ENCODE data around the gene SLMAP. TPM values are rescaled to one million over a fixed set of nuclear protein-coding genes. Genes with fewer than 3 reads are reported as not detected.
A peak's percentile ranks its signal among the peaks of the same experiment; 100 is the strongest.

SLMAP gene
- total RNA-seq, 1 donor from 2014 or later = 43.2 TPM

DNA sequence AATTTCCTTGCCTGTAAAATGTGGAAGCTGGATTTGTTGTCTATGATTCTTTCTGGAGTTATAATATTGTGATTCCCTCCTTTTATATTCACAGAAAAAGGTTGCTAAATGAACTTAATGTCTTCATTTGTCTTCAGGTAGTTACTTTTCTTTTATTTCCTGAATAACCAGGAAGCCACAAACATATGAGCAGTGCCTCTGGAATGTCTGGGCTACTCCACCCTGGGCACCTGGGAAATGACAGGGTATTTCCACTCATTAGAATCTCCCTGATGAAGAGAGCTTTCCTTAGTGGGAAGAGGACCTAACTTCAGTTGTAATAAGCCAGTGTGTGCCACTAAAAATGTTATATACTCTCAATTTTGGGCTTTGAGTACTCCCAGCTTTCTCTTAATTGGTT, 3.8 kb upstream of the SLMAP start:
- peak; percentile 53 for DNase-seq

DNA sequence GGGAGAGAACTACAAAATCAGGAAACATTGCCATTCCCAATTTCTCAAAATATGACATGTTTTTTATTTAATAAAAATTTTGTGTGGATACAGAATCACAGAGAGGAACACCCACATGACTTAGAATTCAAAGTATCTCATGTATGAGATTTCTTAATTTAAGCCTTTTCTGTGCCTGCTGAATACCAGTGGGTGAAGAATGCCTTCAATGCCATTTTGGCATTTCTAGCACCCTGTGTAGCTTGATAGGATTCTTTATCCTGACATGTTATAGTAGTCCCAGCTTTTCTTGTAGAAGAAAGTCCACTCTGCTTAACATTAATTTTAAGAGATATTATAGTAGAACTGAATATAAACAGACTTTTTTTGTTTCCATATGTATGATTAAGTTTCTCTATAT, 3.1 kb upstream of the SLMAP start:
- DNase-seq = no peak

GRCh38 chr3:57755368-57755675, 787 bp upstream of the SLMAP start:
- peak; percentile 82 for DNase-seq

DNA sequence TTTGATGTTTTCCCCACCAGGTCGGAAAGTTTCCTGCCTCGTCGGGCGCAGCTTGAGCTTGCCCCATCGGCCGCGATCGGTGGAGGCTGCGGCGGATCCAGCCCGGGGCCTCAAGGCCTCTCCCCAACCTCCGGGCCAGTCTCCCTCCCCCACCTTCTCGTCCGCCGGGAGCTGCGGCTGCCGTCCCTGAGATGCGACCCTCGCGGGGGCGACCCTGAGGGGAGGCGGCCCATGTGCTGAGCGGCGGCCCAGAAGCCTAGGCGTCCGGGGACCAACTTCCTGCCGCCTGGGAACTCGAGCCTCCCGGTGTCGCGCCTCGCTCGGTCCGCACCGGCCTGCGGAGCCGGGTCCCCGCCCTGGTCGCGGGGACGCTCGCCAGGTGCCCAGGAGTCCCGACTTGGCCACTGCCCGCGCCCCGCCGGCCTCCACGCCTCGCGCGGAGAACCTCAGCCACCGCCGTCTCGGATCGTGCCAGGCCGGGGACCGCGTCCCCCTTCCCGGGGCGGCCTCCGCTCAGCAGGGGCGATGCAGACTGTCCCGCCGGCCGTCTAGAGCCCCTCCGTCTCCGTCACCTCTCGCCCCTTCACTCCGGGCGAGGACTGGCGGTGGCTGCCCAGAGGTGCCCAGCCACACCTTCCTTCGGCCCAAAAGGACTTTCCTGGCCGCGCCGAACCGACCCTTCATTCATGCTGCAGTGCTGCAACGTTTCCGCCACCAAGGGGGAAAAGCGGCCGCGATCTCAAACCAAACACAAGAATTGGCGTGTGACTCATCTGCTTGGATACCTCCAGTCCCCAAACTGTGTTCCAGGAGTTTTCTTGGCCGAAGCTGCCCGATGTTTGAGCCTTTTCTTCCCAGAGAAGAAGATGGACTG, 656 bp downstream of the SLMAP start:
- DNase-seq = peak; percentile 59

GRCh38 chr3:57757642-57758297, 1.7 kb downstream of the SLMAP start:
- DNase-seq = peak; percentile 39

DNA sequence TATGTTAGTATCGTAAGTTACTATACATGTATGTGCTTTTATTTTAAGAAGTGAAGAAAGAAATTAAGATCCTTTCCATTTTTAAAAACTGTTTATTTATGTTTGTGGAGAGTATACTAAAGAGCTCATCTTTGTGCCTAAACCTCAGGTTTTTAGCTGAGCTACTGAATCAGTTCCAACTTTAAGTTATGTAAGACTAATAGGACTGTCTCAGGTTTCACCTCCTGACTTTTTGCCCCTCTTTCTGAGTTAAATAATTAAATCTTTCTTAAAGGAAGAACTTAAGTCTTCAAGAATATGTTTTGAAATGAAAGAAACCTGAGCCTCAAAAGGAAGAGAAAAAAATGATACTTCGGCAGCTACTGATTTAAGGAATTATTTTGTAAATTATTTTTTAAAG, 2.6 kb downstream of the SLMAP start:
- DNase-seq = peak; percentile 6

DNA sequence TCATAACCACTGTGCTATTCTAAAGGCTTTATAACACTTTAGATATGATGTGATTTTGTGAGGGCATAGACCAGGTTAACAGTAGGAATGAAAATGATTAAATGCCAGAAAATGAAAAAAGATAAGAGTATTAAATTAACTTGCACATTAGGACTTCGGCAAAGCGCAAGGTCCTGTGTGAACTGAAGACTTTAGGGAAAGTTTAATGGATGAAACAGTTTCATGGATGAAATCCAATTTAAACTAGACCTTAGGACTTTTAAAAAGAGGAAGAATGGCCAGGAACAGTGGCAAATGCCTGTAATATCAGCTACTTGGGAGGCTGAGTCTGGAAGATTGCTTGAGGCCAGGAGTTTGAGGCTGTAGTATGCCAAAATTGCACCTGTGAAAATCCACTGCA, 8.7 kb downstream of the SLMAP start:
- DNase-seq = no peak

- DNase-seq = no peak
These were observed 12.5 kb downstream of the SLMAP start for GRCh38 chr3:57768595-57768994.

GRCh38 chr3:57770009-57770827, 14.1 kb downstream of the SLMAP start:
- peak; percentile 64 for DNase-seq

DNA sequence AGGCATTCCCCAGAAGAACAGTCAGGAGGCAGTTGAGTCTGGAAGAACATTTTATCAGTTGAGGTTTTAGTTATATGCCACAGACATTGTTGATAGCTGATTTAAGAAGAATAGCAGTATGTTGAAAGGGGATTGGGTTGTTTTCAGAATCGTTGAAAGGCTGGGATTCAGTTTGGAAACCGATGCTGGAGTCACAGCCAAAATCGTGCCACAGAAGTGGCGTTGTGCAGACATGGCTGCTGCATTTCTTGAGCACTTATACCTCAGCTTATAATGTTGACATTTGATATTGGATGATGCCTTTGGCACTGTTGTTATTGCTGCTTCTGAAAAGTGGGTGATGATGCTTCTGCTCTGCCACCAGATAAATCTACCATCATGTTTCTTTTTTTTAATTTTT, 16.1 kb downstream of the SLMAP start:
- no peak for DNase-seq

- DNase-seq = no peak
These were observed 21.7 kb downstream of the SLMAP start for GRCh38 chr3:57777774-57778173.

- no peak for DNase-seq
These were observed 22.4 kb downstream of the SLMAP start for GRCh38 chr3:57778494-57778893.

DNA sequence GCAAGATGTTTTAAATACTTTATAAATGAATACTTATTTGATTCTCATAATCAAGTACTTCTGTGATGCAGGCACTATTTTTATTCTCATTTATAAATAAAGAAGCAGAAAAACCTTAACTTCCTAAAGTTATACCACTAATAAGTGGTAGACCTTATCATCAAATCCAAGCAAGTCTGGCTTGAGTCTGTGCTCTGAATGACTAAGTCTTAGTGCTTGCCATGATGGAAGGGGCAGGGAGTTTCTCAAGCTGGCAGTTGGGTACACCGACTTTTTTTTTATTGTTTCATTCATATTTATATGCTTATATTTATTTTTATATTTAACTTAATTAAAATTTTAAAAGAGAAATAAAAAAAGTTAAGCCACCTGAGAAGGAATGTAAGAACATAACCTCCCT, 23.6 kb downstream of the SLMAP start:
- DNase-seq = no peak

- no peak for DNase-seq
These were observed 27.3 kb downstream of the SLMAP start for GRCh38 chr3:57783186-57784088.

DNA sequence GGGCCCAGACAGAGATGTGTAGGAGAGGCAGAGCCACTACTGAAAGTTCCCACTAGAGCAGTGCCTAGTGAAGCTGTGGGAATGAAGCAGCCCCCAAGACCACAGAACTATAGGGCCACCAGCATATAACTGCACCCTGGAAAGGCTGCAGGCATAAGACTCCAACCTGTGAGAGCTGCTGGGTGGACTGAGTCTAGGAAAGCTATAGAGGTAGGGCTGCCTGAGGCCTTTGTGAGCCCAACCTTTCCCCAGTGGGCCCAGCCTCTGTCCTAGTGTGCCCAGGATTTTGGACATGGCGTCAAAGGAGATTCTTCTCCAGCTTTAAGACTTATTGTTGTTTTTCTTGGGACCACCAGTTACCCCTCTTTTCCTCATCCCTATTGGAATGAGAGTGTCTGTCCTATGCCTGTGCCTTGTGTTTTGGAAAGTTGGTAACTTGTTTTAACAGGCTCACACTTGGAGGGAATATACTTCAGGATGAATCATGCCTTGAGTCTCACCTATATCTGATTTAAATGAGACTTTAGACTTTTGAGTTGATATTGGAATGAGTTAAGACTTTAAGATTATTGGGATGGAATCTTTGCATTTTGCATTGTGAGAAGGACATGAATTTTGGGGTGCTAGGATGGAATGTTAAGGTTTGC, 28.1 kb downstream of the SLMAP start:
- DNase-seq = no peak

DNA sequence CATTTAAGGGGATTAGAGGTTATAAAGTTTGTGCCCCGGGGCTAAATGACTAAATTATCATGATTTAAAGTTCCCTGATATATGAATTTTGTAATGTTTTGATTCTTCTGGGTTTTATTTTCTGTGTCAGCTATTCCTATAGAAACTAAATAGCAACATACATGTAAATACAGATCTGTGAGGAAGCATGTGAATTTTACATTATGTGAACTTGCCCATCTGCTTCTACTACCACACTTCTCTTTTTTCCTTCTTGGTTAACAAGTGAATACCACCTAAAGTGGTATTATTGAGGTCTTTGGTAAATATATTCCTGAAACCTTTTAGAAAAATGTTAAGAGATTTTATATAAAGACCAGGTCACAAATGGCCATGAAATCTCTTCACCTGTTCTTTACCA, 29.3 kb downstream of the SLMAP start:
- DNase-seq = no peak

- peak; percentile 44 for DNase-seq
These were observed 31.9 kb downstream of the SLMAP start for GRCh38 chr3:57787867-57788623.

DNA sequence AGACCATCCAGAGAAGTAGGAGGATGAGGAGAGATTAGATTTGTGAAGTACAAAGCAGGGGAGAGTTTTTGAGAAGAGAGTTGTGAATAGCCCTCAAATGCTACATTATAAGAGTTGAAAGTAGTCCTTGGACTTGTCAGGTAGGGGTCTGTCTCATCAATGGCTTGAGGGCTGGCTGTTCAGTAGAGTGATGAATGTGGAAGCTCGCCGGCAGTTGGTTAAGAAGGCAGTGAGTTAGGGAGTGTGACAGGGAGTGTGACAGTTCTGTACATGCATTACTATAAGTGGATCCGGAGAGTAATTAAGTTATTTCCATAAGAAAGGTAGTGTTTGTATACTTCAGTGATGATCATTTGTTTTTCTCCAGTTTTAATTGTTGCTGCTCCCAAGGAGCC, 32.5 kb downstream of the SLMAP start:
- no peak for DNase-seq

DNA sequence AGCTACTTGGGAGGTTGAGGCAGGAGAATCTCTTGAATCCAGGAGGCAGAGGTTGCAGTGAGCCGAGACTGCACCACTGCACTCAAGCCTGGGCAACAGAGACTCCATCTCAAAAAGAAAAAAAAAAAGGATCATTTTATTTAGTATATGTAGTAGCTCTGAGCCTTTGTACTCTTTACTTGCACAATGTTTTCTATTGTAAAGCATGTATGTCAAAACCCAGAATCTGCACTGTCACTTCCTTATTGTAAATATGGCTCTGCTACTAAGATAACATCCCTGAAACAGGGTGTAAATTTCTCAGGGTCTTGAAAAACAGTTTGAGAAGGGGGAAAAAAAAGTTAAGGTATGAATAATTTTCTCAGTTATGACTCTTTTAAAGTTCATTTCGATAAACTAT, 35.1 kb downstream of the SLMAP start:
- no peak for DNase-seq

DNA sequence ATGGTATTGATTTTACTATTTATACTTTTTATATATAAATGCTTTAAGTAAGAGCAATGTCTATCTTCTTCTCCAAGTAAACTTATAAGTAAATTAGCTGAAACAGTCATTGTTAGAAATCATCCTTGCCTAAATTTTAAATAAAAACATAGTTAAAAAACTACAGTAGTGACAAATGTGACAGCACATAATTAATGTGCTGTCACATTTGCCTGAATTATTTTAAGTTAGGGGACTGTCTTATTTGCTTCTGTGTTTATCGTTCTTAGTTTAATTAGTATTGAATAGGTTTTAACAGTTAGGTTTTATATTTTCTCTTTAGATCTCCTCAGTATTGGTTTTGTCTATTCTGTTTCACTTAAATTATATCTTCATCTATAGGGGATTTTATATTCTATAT, 36.1 kb downstream of the SLMAP start:
- DNase-seq = no peak

DNA sequence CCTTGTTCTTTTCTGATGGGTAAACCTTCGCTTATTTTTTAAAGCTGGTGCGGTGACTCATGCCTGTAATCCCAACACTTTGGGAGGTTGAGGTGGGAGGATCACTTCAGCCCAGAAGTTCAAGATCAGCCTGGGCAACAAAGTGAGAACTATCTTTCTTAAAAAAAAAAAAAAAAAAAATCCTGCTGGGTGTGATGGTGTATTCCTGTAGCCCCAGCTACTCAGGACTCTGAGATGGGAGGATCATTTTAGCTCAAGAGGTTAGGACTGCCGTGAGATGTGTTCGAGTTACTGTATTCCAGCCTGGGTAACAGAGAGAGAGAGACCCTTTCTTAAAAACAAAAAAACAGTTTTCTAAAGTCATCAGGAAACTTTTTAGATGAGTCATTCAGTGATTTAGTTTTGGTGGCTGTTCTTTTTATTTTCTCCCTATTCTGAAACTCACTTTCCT, 37.7 kb downstream of the SLMAP start:
- no peak for DNase-seq
